Colonic mucosa (tissue), 4 donors: ENCODE results near the gene AUP1. TPM values are rescaled to one million over a fixed set of nuclear protein-coding genes. Genes with fewer than 3 reads are reported as not detected.
A peak's percentile ranks its signal among the peaks of the same experiment; 100 is the strongest.
"Not testable (repeated sequence)": the region's sequence is repeated elsewhere in the genome, so short reads cannot be mapped to it uniquely, and the experiment has no call there.

Source experiments
- DNase-seq: peaks from one replicate; pipeline ENCODE4 v3.0.0-alpha.2; 2020
- H3K27ac ChIP-seq: fragments of 200-600 bp; one replicate; pipeline ENCODE4 v1.8.0; 2021
- H3K27me3 ChIP-seq: fragments of 200-600 bp; one replicate; pipeline ENCODE4 v1.8.0; 2021
- H3K36me3 ChIP-seq: fragments of 200-600 bp; one replicate; pipeline ENCODE4 v1.8.0; 2021
- H3K4me1 ChIP-seq: fragments of 200-600 bp; one replicate; pipeline ENCODE4 v1.8.0; 2021; ENCODE audit warnings: mild to moderate bottlenecking
- H3K4me3 ChIP-seq: fragments of 200-600 bp; one replicate; pipeline ENCODE4 v1.8.0; 2021
- H3K9ac ChIP-seq, 2 donors: one replicate each; pipeline ENCODE4 v1.7.0; 2013; ENCODE audit warnings: control low read depth in 2 of 2, low read depth in 2 of 2, low read length in 2 of 2
- H3K9me3 ChIP-seq: fragments of 200-600 bp; one replicate; pipeline ENCODE4 v1.8.0; 2021
- intact Hi-C: fragments of 100-400 bp; cut with DNase I; formaldehyde crosslinking; loops from one replicate; pipeline ENCODE4 v1.14.1; 2022
- total RNA-seq, 2 donors: library from RNA; stranded (reverse); fragmentation: NEBNext Ultra II Directional in 1 of 2; extraction: Animal tissue kit (Norgen Biotek cat#: 25700) in 1 of 2; gene quantifications; one replicate each; pipeline ENCODE4 v1.2.1, GENCODE V29; 2021
- TF ChIP-seq, protein P1 (sequence below): fragments of 200-600 bp; IDR thresholded peaks from one replicate; pipeline ENCODE4 v1.8.0; 2022; ENCODE audit warnings: antibody characterized with exemption, mild to moderate bottlenecking
- donor health status: healthy.
- donor health status: DM: no; HTN: no; CAD: no.
- donor health status: DM: no; HTN: no; CAD: no.

AUP1 gene
- total RNA-seq, 2 donors from 2014 or later: 107 to 212 TPM

DNA sequence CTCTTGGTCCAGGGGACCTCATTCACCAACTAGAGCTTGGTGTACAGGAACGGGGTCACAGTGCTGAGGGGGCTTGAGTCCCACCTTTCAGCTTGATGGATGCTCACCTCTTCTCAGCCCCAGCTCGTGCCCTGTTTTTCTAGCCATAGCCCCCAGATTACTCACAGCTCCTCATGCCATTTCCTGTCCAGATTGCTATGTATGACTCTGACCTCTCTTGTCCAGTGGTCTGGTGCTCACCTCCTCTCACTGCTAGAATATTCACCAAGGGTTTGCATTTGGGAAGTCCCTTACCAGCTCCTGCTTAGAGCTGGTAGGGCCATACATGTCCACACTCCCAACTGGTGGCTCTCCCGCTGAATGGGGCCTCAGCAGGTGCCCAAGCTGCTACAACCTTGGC, 36.0 kb downstream of the AUP1 start:
- intact Hi-C loops: no loop called here
- no peak overlapping the region for H3K4me3 ChIP-seq
- H3K36me3 ChIP-seq: no peaks in the 10 kb centered on the region
- no peak for DNase-seq
- H3K9me3 ChIP-seq: no peaks in the 10 kb centered on the region
- no peak overlapping the region for H3K27ac ChIP-seq
- H3K9ac ChIP-seq: no peak overlapping the region
- TF ChIP-seq, protein P1, sequence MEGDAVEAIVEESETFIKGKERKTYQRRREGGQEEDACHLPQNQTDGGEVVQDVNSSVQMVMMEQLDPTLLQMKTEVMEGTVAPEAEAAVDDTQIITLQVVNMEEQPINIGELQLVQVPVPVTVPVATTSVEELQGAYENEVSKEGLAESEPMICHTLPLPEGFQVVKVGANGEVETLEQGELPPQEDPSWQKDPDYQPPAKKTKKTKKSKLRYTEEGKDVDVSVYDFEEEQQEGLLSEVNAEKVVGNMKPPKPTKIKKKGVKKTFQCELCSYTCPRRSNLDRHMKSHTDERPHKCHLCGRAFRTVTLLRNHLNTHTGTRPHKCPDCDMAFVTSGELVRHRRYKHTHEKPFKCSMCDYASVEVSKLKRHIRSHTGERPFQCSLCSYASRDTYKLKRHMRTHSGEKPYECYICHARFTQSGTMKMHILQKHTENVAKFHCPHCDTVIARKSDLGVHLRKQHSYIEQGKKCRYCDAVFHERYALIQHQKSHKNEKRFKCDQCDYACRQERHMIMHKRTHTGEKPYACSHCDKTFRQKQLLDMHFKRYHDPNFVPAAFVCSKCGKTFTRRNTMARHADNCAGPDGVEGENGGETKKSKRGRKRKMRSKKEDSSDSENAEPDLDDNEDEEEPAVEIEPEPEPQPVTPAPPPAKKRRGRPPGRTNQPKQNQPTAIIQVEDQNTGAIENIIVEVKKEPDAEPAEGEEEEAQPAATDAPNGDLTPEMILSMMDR: no peak
- peaks cover under 1% of the 10 kb centered on the region for H3K27me3 ChIP-seq
- peaks cover 5% of the 10 kb centered on the region for H3K4me1 ChIP-seq

DNA sequence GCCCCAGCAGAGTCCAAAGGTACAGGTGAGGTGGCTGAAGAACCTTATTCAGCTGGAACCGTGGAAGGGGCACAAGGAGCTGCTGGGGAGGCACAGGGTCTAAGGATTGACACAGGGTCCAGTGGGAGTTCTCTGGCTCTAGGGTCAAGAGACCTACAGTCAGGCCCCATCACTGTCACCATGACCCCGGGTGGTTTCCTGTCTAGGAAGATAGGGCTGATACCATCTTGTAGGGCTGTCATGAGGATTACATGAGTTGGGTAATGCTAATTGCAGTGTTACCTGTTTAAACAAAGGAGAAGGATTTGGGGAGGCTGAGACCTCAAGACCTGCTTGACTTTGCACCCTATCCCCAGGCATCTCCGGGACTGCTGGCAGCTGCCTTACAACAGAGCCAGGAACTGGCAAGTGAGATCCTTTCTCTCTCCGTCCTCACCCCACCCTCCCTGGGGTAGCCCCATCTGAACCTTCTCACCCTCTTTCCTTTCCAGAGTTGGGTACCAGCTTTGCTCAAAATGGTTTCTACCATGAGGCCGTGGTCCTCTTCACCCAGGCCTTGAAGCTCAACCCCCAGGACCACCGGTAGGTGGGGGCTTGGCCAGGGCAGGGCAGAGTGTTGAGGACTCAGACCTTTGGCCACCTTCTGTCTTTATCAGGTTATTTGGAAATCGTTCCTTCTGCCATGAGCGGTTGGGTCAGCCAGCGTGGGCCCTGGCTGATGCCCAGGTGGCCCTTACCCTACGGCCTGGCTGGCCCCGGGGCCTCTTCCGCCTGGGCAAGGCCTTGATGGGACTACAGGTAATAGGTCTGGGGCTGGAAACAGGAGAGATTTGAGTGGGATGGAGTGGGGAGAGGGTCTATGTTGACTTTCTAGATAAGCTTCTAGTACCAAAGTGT, 37.6 kb downstream of the AUP1 start:
- H3K4me1 ChIP-seq: no peaks in the 10 kb centered on the region
- no peak for DNase-seq
- H3K27ac ChIP-seq: no peak overlapping the region

DNA sequence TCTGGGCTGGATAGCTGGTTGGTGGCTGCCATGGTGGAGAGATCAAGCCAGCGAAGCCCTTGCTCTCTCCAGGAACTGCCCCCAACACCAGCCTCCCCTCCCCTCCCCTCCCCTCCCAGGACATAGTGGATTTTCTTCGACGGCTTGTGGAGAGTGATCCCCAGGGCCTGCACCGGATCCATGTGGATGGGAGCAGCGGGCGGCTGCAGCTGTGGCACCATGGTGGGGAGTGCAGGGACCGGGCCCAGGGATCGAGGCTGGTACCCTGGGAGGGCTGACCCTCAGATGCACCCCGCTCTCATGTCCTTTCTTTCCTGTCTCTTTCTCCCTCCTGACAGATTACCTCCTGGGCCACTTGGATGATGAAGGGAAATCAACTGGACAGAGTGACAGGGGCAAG, 39.6 kb downstream of the AUP1 start:
- intact Hi-C loops: loop anchor here (10.0 kb wide), 1 partner anchor 385 kb away; no protein-coding TSS in a partner anchor
- Histone ChIP-seq H3K27me3 (no peaks in the 10 kb centered on the region), H3K36me3 (no peaks in the 10 kb centered on the region), H3K4me3 (no peak overlapping the region), H3K9ac (no peak overlapping the region), H3K9me3 (no peaks in the 10 kb centered on the region), H3K27ac (no peak overlapping the region), H3K4me1 (no peaks in the 10 kb centered on the region)
- DNase-seq: no peak
- TF ChIP-seq, protein P1: no peak

More for the DNA sequence above, 37.6 kb downstream of the AUP1 start:
- Histone ChIP-seq H3K36me3 (no peaks in the 10 kb centered on the region), H3K9ac (no peak overlapping the region), H3K9me3 (no peaks in the 10 kb centered on the region), H3K4me3 (no peak overlapping the region), H3K27me3 (no peaks in the 10 kb centered on the region)
- intact Hi-C loops: no loop called here
- TF ChIP-seq, protein P1: no peak

DNA sequence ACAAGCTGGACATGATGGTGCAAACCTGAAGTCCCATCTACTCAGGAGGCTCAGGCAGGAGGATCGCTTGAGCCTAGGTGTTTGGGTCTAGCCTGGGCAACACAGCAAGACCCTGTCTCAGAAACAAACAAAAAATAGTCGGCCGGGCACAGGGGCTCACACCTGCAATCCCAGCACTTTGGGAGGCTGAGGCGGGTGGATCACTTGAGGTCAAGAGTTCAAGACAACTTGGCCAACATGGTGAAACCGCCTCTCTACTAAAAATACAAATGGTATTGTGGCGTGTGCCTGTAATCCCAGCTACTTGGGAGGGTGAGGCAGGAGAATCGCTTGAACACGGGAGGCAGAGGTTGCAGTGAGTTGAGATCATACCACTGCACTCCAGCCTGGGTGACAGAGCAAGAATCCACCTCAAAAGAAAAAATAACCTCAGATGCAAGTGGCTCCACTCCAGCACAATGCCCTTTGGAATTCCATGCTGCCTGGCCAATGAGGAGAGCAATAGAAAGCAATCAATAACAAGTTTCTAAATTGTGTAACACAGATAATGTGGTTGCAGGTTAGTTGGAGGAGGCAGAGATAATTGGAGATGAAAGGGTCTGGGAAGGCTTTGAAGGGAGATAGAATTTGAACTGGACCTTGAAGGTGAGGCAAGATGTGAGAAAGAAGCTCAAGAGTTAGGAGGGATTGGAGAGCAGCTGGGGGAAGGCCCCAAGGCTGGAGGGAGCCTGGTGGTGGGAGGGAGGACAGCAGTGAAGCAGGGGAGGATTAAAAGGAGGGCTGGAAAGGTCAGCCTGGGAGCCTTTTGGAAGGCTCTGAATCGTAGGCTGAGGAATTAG, 40.6 kb downstream of the AUP1 start:
- Histone ChIP-seq H3K27ac (no peak overlapping the region), H3K9ac (no peak overlapping the region), H3K27me3 (no peaks in the 10 kb centered on the region), H3K4me3 (no peak overlapping the region), H3K9me3 (no peaks in the 10 kb centered on the region), H3K4me1 (no peaks in the 10 kb centered on the region), H3K36me3 (no peaks in the 10 kb centered on the region)
- TF ChIP-seq, protein P1: no peak
- intact Hi-C loops: loop anchor here (10.0 kb wide), 1 partner anchor 386 kb away; no protein-coding TSS in a partner anchor
- DNase-seq: no peak

DNA sequence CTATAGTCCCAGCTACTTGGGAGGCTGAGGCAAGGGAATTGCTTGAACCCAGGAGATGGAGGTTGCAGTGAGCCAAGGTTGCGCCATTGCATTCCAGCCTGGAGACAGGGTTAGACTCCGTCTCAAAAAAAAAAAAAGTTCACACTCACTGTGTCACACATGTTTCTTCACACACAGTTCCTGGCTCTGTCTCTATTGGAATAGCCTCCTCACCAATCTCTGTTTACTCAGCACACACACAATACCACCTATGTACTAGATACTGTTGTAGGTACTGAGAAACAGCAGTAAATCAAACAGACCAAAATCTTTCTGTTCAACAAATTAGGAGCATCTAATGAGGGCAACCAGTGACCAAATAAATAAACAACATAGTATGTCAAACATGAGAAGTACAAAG, 43.4 kb downstream of the AUP1 start:
- Histone ChIP-seq H3K4me3 (no peak overlapping the region), H3K36me3 (no peaks in the 10 kb centered on the region), H3K4me1 (peaks cover 7% of the 10 kb centered on the region), H3K27ac (no peak overlapping the region), H3K9ac (no peak overlapping the region), H3K9me3 (no peaks in the 10 kb centered on the region), H3K27me3 (no peaks in the 10 kb centered on the region)
- TF ChIP-seq, protein P1: no peak
- intact Hi-C loops: loop anchor here (10.0 kb wide), 1 partner anchor 389 kb away; no protein-coding TSS in a partner anchor
- DNase-seq: no peak

DNA sequence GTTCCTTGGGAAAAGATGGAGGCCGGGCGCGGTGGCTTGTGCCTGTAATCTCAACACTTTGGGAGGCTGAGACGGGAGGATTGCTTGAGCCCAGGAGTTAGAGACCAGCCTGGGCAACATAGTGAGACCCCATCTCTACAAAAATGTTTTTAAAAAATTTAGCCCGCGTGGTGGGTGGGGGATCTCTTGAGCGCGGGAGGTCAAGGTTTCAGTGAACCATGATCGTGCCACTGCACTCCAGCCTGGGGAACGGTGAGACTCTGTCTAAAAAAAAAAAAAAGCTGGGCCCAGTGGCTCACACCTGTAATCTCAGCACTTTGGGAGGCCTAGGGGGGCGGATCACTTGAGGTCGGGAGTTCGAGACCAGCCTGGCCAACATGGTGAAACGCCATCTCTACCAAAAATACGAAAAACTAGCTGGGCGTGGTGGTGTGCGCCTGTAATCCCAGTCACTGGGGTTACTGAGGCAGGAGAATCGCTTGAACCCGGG, 45.8 kb downstream of the AUP1 start:
- not testable (repeated sequence) for H3K36me3 ChIP-seq, H3K27ac ChIP-seq, H3K27me3 ChIP-seq, H3K9me3 ChIP-seq, DNase-seq
- Histone ChIP-seq H3K9ac (peak overlapping the region; percentile 63 to 79), H3K4me3 (peak overlapping the region; percentile 86), H3K4me1 (peaks cover 16% of the 10 kb centered on the region)
- intact Hi-C loops: loop anchor here (2.0 to 10.0 kb wide), 3 partner anchors 49 to 391 kb away; no protein-coding TSS in a partner anchor
